Measurements from ENCODE around the gene COL15A1.

Gene COL15A1

GRCh38 chr9:99055384-99055783 is 111.7 kb downstream of the COL15A1 start:
- H3K27me3 Mint-ChIP-seq = no peaks in the 10 kb centered on the region
- ATAC-seq (replicated peaks) = no peak
- peaks cover 6% of the 10 kb centered on the region for H3K36me3 Mint-ChIP-seq (ENCODE audit: insufficient read depth)
- peak overlapping the region; percentile 41 to 95 for H3K4me3 Mint-ChIP-seq
- H3K4me1 Mint-ChIP-seq (ENCODE audit: low read depth in 2 of 2) = peaks cover 72 to 89% of the 10 kb centered on the region in 2 donors
- H3K9me3 Mint-ChIP-seq = no peaks in the 10 kb centered on the region
- no peak for DNase-seq
- peak overlapping the region; percentile 70 to 91 for H3K27ac Mint-ChIP-seq

GRCh38 chr9:99056186-99056585 is 112.5 kb downstream of the COL15A1 start:
- H3K27ac Mint-ChIP-seq = peak overlapping the region; percentile 70 to 94
- no peak for ATAC-seq (replicated peaks)
- H3K27me3 Mint-ChIP-seq = no peaks in the 10 kb centered on the region
- peaks cover 76 to 92% of the 10 kb centered on the region in 2 donors for H3K4me1 Mint-ChIP-seq (ENCODE audit: low read depth in 2 of 2)
- H3K4me3 Mint-ChIP-seq = peak overlapping the region; percentile 87 to 95
- peaks cover 6% of the 10 kb centered on the region for H3K36me3 Mint-ChIP-seq (ENCODE audit: insufficient read depth)
- no peaks in the 10 kb centered on the region for H3K9me3 Mint-ChIP-seq
- DNase-seq = no peak

- H3K36me3 Mint-ChIP-seq (ENCODE audit: insufficient read depth) = peaks cover 6% of the 10 kb centered on the region
- peak overlapping the region; percentile 70 to 94 for H3K27ac Mint-ChIP-seq
- peak overlapping the region; percentile 87 to 95 for H3K4me3 Mint-ChIP-seq
- H3K27me3 Mint-ChIP-seq = no peaks in the 10 kb centered on the region
- ATAC-seq (replicated peaks) = peak; percentile 63
- H3K4me1 Mint-ChIP-seq (ENCODE audit: low read depth in 2 of 2) = peaks cover 72 to 91% of the 10 kb centered on the region in 2 donors
- no peaks in the 10 kb centered on the region for H3K9me3 Mint-ChIP-seq
- DNase-seq = peak in 2 of 3 experiments; percentile 11 to 22
Measured at GRCh38 chr9:99056886-99057664, 113.4 kb downstream of the COL15A1 start.

- no peaks in the 10 kb centered on the region for H3K9me3 Mint-ChIP-seq
- peaks cover 6% of the 10 kb centered on the region for H3K36me3 Mint-ChIP-seq (ENCODE audit: insufficient read depth)
- peak; percentile 81 for ATAC-seq (replicated peaks)
- no peaks in the 10 kb centered on the region for H3K27me3 Mint-ChIP-seq
- peaks cover 66 to 90% of the 10 kb centered on the region in 2 donors for H3K4me1 Mint-ChIP-seq (ENCODE audit: low read depth in 2 of 2)
- DNase-seq = peak; percentile 63 to 71 (median 64)
- peak overlapping the region; percentile 70 to 94 for H3K27ac Mint-ChIP-seq
- peak overlapping the region; percentile 87 to 95 for H3K4me3 Mint-ChIP-seq
Measured at GRCh38 chr9:99057665-99058625, 114.2 kb downstream of the COL15A1 start.

GRCh38 chr9:99058964-99059921 is 115.5 kb downstream of the COL15A1 start:
- peak overlapping the region; percentile 87 to 95 for H3K4me3 Mint-ChIP-seq
- H3K27me3 Mint-ChIP-seq = no peaks in the 10 kb centered on the region
- H3K36me3 Mint-ChIP-seq (ENCODE audit: insufficient read depth) = peaks cover 6% of the 10 kb centered on the region
- DNase-seq (peak in 1 of 3 experiments; percentile 4), ATAC-seq (replicated peaks) (peak; percentile 39)
- H3K9me3 Mint-ChIP-seq = no peaks in the 10 kb centered on the region
- peak overlapping the region; percentile 70 to 89 for H3K27ac Mint-ChIP-seq
- peaks cover 66 to 90% of the 10 kb centered on the region in 2 donors for H3K4me1 Mint-ChIP-seq (ENCODE audit: low read depth in 2 of 2)

GRCh38 chr9:99060621-99061020 is 116.9 kb downstream of the COL15A1 start:
- peaks cover 68 to 89% of the 10 kb centered on the region in 2 donors for H3K4me1 Mint-ChIP-seq (ENCODE audit: low read depth in 2 of 2)
- no peaks in the 10 kb centered on the region for H3K9me3 Mint-ChIP-seq
- H3K27me3 Mint-ChIP-seq = no peaks in the 10 kb centered on the region
- H3K27ac Mint-ChIP-seq = peak overlapping the region; percentile 19 to 51
- H3K4me3 Mint-ChIP-seq = peak overlapping the region; percentile 8 to 39
- DNase-seq = no peak
- ATAC-seq (replicated peaks) = no peak
- peaks cover 6% of the 10 kb centered on the region for H3K36me3 Mint-ChIP-seq (ENCODE audit: insufficient read depth)

- Mint-ChIP-seq H3K27me3 (no peaks in the 10 kb centered on the region), H3K9me3 (no peaks in the 10 kb centered on the region), H3K36me3 (ENCODE audit: insufficient read depth) (peaks cover 6% of the 10 kb centered on the region), H3K4me1 (ENCODE audit: low read depth in 2 of 2) (peaks cover 52 to 80% of the 10 kb centered on the region in 2 donors), H3K4me3 (no peak overlapping the region), H3K27ac (peak overlapping the region in 1 of 2 donors; percentile 27)
- ATAC-seq (replicated peaks) (no peak), DNase-seq (no peak)
Measured at GRCh38 chr9:99062549-99062948, 118.8 kb downstream of the COL15A1 start.

GRCh38 chr9:99063522-99063921 is 119.8 kb downstream of the COL15A1 start:
- no peaks in the 10 kb centered on the region for H3K36me3 Mint-ChIP-seq (ENCODE audit: insufficient read depth)
- ATAC-seq (replicated peaks) = no peak
- H3K4me1 Mint-ChIP-seq (ENCODE audit: low read depth in 2 of 2) = peaks cover 44 to 76% of the 10 kb centered on the region in 2 donors
- no peaks in the 10 kb centered on the region for H3K9me3 Mint-ChIP-seq
- H3K27ac Mint-ChIP-seq = no peak overlapping the region
- H3K27me3 Mint-ChIP-seq = no peaks in the 10 kb centered on the region
- H3K4me3 Mint-ChIP-seq = no peak overlapping the region
- no peak for DNase-seq

- Mint-ChIP-seq H3K27me3 (no peaks in the 10 kb centered on the region), H3K36me3 (ENCODE audit: insufficient read depth) (no peaks in the 10 kb centered on the region), H3K27ac (no peak overlapping the region), H3K4me3 (no peak overlapping the region), H3K9me3 (no peaks in the 10 kb centered on the region), H3K4me1 (ENCODE audit: low read depth in 2 of 2) (peaks cover 45 to 75% of the 10 kb centered on the region in 2 donors)
- ATAC-seq (replicated peaks) (no peak), DNase-seq (no peak)
Measured at GRCh38 chr9:99066571-99066970, 122.9 kb downstream of the COL15A1 start.

GRCh38 chr9:99069075-99069474 is 125.4 kb downstream of the COL15A1 start:
- DNase-seq (no peak), ATAC-seq (replicated peaks) (peak; percentile 22)
- no peaks in the 10 kb centered on the region for H3K36me3 Mint-ChIP-seq (ENCODE audit: insufficient read depth)
- H3K4me1 Mint-ChIP-seq (ENCODE audit: low read depth in 2 of 2) = peaks cover 41 to 66% of the 10 kb centered on the region in 2 donors
- H3K27ac Mint-ChIP-seq = peak overlapping the region; percentile 0 to 45
- no peaks in the 10 kb centered on the region for H3K27me3 Mint-ChIP-seq
- H3K4me3 Mint-ChIP-seq = peak overlapping the region; percentile 1 to 40
- H3K9me3 Mint-ChIP-seq = no peaks in the 10 kb centered on the region

- H3K27ac Mint-ChIP-seq = peak overlapping the region; percentile 0 to 45
- no peak for DNase-seq
- H3K27me3 Mint-ChIP-seq = no peaks in the 10 kb centered on the region
- peaks cover 39 to 65% of the 10 kb centered on the region in 2 donors for H3K4me1 Mint-ChIP-seq (ENCODE audit: low read depth in 2 of 2)
- no peak for ATAC-seq (replicated peaks)
- H3K9me3 Mint-ChIP-seq = no peaks in the 10 kb centered on the region
- H3K36me3 Mint-ChIP-seq (ENCODE audit: insufficient read depth) = no peaks in the 10 kb centered on the region
- H3K4me3 Mint-ChIP-seq = peak overlapping the region; percentile 1 to 40
Measured at GRCh38 chr9:99069546-99069945, 125.8 kb downstream of the COL15A1 start.

GRCh38 chr9:99070681-99071080 is 127.0 kb downstream of the COL15A1 start:
- Mint-ChIP-seq H3K27ac (peak overlapping the region; percentile 35 to 58), H3K4me3 (no peak overlapping the region), H3K27me3 (no peaks in the 10 kb centered on the region), H3K36me3 (ENCODE audit: insufficient read depth) (no peaks in the 10 kb centered on the region), H3K4me1 (ENCODE audit: low read depth in 2 of 2) (peaks cover 43 to 66% of the 10 kb centered on the region in 2 donors), H3K9me3 (no peaks in the 10 kb centered on the region)
- no peak for DNase-seq
- no peak for ATAC-seq (replicated peaks)

All from effector memory CD8-positive, alpha-beta T cell (primary cell).